Measurements from ENCODE around the gene ROBO3. TPM values are rescaled to one million over a fixed set of nuclear protein-coding genes. Genes with fewer than 3 reads are reported as not detected.
A peak's percentile ranks its signal among the peaks of the same experiment; 100 is the strongest.

Gene ROBO3
- total and polyA plus RNA-seq, 2 of the 8 experiments (the other 6 are each of a cell fraction or from before 2014, with no cell fraction given), result 12.1 to 24.6 TPM

- Histone ChIP-seq H2BK20ac (ENCODE audit: low read length) (no peak overlapping the region), H3K4me2 (ENCODE audit: insufficient read depth in 1 of 2, low read depth in 2 of 2, low read length in 2 of 2) (no peak overlapping the region), H3K9me3 (ENCODE audit: insufficient read depth in 2 of 2, low read depth in 1 of 2, low read length in 1 of 2) (no peaks in the 10 kb centered on the region), H3K79me1 (ENCODE audit: low read depth, low read length) (no peaks in the 10 kb centered on the region), H2AFZ (ENCODE audit: low read length) (0 out of 2 replicates have a peak overlapping the region, but pooled peaks have one; percentile 26), H3K4ac (replicated peaks; ENCODE audit: insufficient read length, low read depth, low read length) (no peak overlapping the region), H3K56ac (replicated peaks; ENCODE audit: insufficient read length, low read depth, low read length) (no peak overlapping the region), H3K36me3 (ENCODE audit: control insufficient read depth in 2 of 4, insufficient read depth in 4 of 4, low read length in 3 of 4) (no peaks in the 10 kb centered on the region), H3K27ac (ENCODE audit: low read depth, low read length) (no peak overlapping the region), H2BK120ac (replicated peaks; ENCODE audit: low read depth, low read length) (no peak overlapping the region), H3K4me3 (ENCODE audit: extremely low read depth in 1 of 4, insufficient read depth in 2 of 4, low read depth in 3 of 4, low read length in 4 of 4) (no peak overlapping the region), H2AK5ac (ENCODE audit: low read depth, low read length) (no peak overlapping the region), H4K20me1 (replicated peaks in 1 of 2; ENCODE audit: control insufficient read depth in 1 of 2, insufficient read depth in 2 of 2, low read length in 2 of 2) (no peaks in the 10 kb centered on the region), H3K23ac (ENCODE audit: insufficient read length) (no peak overlapping the region), H3K14ac (ENCODE audit: insufficient read length) (no peak overlapping the region), H2BK12ac (ENCODE audit: low read depth, low read length) (no peak overlapping the region), H3K79me2 (ENCODE audit: control insufficient read depth in 1 of 2, insufficient read depth in 2 of 2, low read length in 2 of 2) (no peaks in the 10 kb centered on the region), H4K8ac (ENCODE audit: extremely low read depth, insufficient read depth, low read length) (no peak overlapping the region), H3K18ac (ENCODE audit: extremely low read depth, low read length) (peak overlapping the region; percentile 32; the same call in 1 of the 2 replicates), H3K4me1 (replicated peaks in 1 of 4; ENCODE audit: control insufficient read depth in 3 of 4, insufficient read depth in 4 of 4, low read length in 3 of 4) (peaks cover 0 to 2% (median 1%) of the 10 kb centered on the region in 4 experiments; a peak in 3 of 7 replicates), H4K5ac (ENCODE audit: insufficient read length, low read depth, low read length) (no peak overlapping the region), H3K9ac (replicated peaks in 1 of 4; ENCODE audit: extremely low read depth in 1 of 4, low read depth in 3 of 4, low read length in 3 of 4) (no peak overlapping the region), H2BK15ac (ENCODE audit: low read length) (no peak overlapping the region), H3K27me3 (replicated peaks in 1 of 4; ENCODE audit: control insufficient read depth in 3 of 4, extremely low read depth in 1 of 4, insufficient read depth in 3 of 4, low read length in 3 of 4) (peaks cover 0 to 6% (median 0%) of the 10 kb centered on the region in 4 experiments; a peak in 3 of 7 replicates), H3K23me2 (ENCODE audit: low read depth, low read length) (no peaks in the 10 kb centered on the region), H4K91ac (replicated peaks; ENCODE audit: insufficient read length, low read length) (no peak overlapping the region), H2BK5ac (ENCODE audit: low read depth, low read length) (no peak overlapping the region; the same call in 1 of the 2 replicates)
- POLR2A ChIA-PET (ENCODE audit: partially characterized antibody), result interaction anchor here (0.8 to 1.7 kb wide), 3 partner anchors 10 to 55 kb away, joined by 3 to 5 read pairs (median 4); partner anchors contain the start of gene CCDC15
- WGBS, 2 experiments (ENCODE audit: extremely low coverage in 1 of 2, insufficient coverage in 1 of 2, insufficient read length in 1 of 2, insufficient replicate concordance in 2 of 2, low coverage in 1 of 2, low lambda C conversion rate in 2 of 2, missing lambda C conversion rate in 1 of 2), result 92% methylated on average over 3 of the region's 3 CpGs; no CpG with 5 or more reads in 1 of the 2 experiments
- TF ChIP-seq NRF1 (IDR thresholded peaks at IDR 0.05; ENCODE audit: low read depth, low read length) (no peak), BRCA1 (IDR thresholded peaks at IDR 0.05; ENCODE audit: low read depth, low read length) (no peak)
- CTCF ChIA-PET (ENCODE audit: partially characterized antibody), result interaction anchor here (0.8 to 4.1 kb wide), 11 partner anchors 11 to 455 kb away, joined by 3 to 13 read pairs (median 9); no protein-coding TSS in a partner anchor
- DNase-seq (ENCODE audit: low read depth in 1 of 2, low spot score in 2 of 2) (peak in 1 of 2 experiments; percentile 34), FAIRE-seq (no peak)
Observed at GRCh38 chr11:124898263-124898680, 33.0 kb downstream of the ROBO3 start.

Data from H1 (cell line).